ENCODE results near the gene TRIM58. TPM values are rescaled to one million over a fixed set of nuclear protein-coding genes. Genes with fewer than 3 reads are reported as not detected.

Gene TRIM58
- total and polyA plus RNA-seq, 9 of the 15 experiments (the other 6 are each of a cell fraction or from before 2014, with no cell fraction given), result 3.8 to 19.1 (median 7.2) TPM

GRCh38 chr1:247854899-247855545 lies 2.0 kb upstream of the TRIM58 start (continued):
- TF ChIP-seq GTF2E2 (tag; IDR thresholded peaks at IDR 0.05) (no peak), NFE2 (IDR thresholded peaks at IDR 0.05; ENCODE audit: low read depth) (peak; percentile 95), NCOR1 (IDR thresholded peaks at IDR 0.05) (peak; percentile 85), CREM (IDR thresholded peaks at IDR 0.05; ENCODE audit: low read depth) (peak; percentile 55), PHF8 (IDR thresholded peaks at IDR 0.05; ENCODE audit: borderline replicate concordance, low read length) (peak; percentile 20; the same call in 1 of the 2 replicates), ZNF592 (IDR thresholded peaks at IDR 0.05) (peak; percentile 86), ZBTB7A (IDR thresholded peaks at IDR 0.05; ENCODE audit: borderline replicate concordance, control insufficient read depth, low read depth, low read length) (peak; percentile 53; the same call in 1 of the 2 replicates)
- TF ChIP-seq, protein P1, sequence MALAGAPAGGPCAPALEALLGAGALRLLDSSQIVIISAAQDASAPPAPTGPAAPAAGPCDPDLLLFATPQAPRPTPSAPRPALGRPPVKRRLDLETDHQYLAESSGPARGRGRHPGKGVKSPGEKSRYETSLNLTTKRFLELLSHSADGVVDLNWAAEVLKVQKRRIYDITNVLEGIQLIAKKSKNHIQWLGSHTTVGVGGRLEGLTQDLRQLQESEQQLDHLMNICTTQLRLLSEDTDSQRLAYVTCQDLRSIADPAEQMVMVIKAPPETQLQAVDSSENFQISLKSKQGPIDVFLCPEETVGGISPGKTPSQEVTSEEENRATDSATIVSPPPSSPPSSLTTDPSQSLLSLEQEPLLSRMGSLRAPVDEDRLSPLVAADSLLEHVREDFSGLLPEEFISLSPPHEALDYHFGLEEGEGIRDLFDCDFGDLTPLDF (CRISPR knock-in tag; IDR thresholded peaks at IDR 0.05), result no peak
- TF ChIP-seq, protein P2, sequence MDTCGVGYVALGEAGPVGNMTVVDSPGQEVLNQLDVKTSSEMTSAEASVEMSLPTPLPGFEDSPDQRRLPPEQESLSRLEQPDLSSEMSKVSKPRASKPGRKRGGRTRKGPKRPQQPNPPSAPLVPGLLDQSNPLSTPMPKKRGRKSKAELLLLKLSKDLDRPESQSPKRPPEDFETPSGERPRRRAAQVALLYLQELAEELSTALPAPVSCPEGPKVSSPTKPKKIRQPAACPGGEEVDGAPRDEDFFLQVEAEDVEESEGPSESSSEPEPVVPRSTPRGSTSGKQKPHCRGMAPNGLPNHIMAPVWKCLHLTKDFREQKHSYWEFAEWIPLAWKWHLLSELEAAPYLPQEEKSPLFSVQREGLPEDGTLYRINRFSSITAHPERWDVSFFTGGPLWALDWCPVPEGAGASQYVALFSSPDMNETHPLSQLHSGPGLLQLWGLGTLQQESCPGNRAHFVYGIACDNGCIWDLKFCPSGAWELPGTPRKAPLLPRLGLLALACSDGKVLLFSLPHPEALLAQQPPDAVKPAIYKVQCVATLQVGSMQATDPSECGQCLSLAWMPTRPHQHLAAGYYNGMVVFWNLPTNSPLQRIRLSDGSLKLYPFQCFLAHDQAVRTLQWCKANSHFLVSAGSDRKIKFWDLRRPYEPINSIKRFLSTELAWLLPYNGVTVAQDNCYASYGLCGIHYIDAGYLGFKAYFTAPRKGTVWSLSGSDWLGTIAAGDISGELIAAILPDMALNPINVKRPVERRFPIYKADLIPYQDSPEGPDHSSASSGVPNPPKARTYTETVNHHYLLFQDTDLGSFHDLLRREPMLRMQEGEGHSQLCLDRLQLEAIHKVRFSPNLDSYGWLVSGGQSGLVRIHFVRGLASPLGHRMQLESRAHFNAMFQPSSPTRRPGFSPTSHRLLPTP (IDR thresholded peaks at IDR 0.05; ENCODE audit: borderline replicate concordance, extremely low read depth, insufficient read length), result no peak
